ENCODE data around the gene FAM217A. TPM values are rescaled to one million over a fixed set of nuclear protein-coding genes. Genes with fewer than 3 reads are reported as not detected.

The FAM217A gene
- total and polyA plus RNA-seq, 2 of the 13 experiments (the other 11 are each of a cell fraction or from before 2014, with no cell fraction given) = not detected

GRCh38 chr6:4102687-4103244 is 23.8 kb upstream of the FAM217A start (continued):
- TF ChIP-seq TFAP4 (IDR thresholded peaks at IDR 0.05; ENCODE audit: borderline replicate concordance, low read depth) = peak; percentile 81; the same call in 1 of the 2 replicates
- TF ChIP-seq ZBTB10 (CRISPR knock-in tag; IDR thresholded peaks at IDR 0.05; ENCODE audit: borderline replicate concordance) = peak; percentile 62; the same call in 1 of the 2 replicates
- TF ChIP-seq SRY (CRISPR knock-in tag; IDR thresholded peaks at IDR 0.05) = peak; percentile 53; the same call in 1 of the 2 replicates
- TF ChIP-seq ZFP36 (IDR thresholded peaks at IDR 0.05; ENCODE audit: borderline replicate concordance, low read depth, low read length, partially characterized antibody) = no peak
- TF ChIP-seq MYNN (CRISPR knock-in tag; IDR thresholded peaks at IDR 0.05; ENCODE audit: low read depth) = no peak
- no peak for TF ChIP-seq ZNF891 (CRISPR knock-in tag; IDR thresholded peaks at IDR 0.05)
- peak; percentile 45; the same call in 1 of the 2 replicates for TF ChIP-seq ELF1 (CRISPR knock-in tag; IDR thresholded peaks at IDR 0.05)
- TF ChIP-seq, protein P1, sequence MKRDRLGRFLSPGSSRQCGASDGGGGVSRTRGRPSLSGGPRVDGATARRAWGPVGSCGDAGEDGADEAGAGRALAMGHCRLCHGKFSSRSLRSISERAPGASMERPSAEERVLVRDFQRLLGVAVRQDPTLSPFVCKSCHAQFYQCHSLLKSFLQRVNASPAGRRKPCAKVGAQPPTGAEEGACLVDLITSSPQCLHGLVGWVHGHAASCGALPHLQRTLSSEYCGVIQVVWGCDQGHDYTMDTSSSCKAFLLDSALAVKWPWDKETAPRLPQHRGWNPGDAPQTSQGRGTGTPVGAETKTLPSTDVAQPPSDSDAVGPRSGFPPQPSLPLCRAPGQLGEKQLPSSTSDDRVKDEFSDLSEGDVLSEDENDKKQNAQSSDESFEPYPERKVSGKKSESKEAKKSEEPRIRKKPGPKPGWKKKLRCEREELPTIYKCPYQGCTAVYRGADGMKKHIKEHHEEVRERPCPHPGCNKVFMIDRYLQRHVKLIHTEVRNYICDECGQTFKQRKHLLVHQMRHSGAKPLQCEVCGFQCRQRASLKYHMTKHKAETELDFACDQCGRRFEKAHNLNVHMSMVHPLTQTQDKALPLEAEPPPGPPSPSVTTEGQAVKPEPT (CRISPR knock-in tag; IDR thresholded peaks at IDR 0.05; ENCODE audit: low read depth) = peak; percentile 83; the same call in 1 of the 2 replicates
- no peak for TF ChIP-seq ZNF235 (CRISPR knock-in tag; IDR thresholded peaks at IDR 0.05; ENCODE audit: borderline replicate concordance)
- TF ChIP-seq JUND (CRISPR knock-in tag; IDR thresholded peaks at IDR 0.05) = peak; percentile 66; the same call in 1 of the 2 replicates
- no peak for TF ChIP-seq ZNF446 (CRISPR knock-in tag; IDR thresholded peaks at IDR 0.05)
- TF ChIP-seq HOXD1 (CRISPR knock-in tag; IDR thresholded peaks at IDR 0.05) = peak; percentile 30; the same call in 1 of the 2 replicates
- TF ChIP-seq ZNF546 (CRISPR knock-in tag; conservative IDR thresholded peaks at IDR 0.05) = no peak
- no peak for TF ChIP-seq PAX8 (CRISPR knock-in tag; IDR thresholded peaks at IDR 0.05; ENCODE audit: borderline replicate concordance)
- no peak for TF ChIP-seq NFIB (CRISPR knock-in tag; IDR thresholded peaks at IDR 0.05; ENCODE audit: borderline replicate concordance)
- TF ChIP-seq ARID3A (IDR thresholded peaks at IDR 0.05; ENCODE audit: low read depth, low read length) = peak; percentile 93
- no peak for TF ChIP-seq ZNF674 (CRISPR knock-in tag; IDR thresholded peaks at IDR 0.05; ENCODE audit: low read depth)
- TF ChIP-seq RBM39 (IDR thresholded peaks at IDR 0.05; ENCODE audit: low read depth, low read length, poor library complexity, severe bottlenecking) = no peak
- TF ChIP-seq, protein P2, sequence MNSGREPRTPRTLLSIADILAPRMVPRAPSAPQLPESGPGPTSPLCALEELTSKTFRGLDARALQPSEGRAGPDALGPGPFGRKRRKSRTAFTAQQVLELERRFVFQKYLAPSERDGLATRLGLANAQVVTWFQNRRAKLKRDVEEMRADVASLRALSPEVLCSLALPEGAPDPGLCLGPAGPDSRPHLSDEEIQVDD (CRISPR knock-in tag; IDR thresholded peaks at IDR 0.05; ENCODE audit: borderline replicate concordance) = no peak

All from HepG2 (cell line).